GM12878 (cell line): Measurements from ENCODE around the gene TRPV5.

Experiments used
- CTCF ChIP-seq, 3 experiments: IDR thresholded peaks in 2 of 3; conservative IDR thresholded peaks in 1 of 3; 2 replicates each; pipeline ENCODE4 v1.5.1; 2011; ENCODE audit warnings: low read depth in 3 of 3, low read length in 3 of 3, mild to moderate bottlenecking in 3 of 3, control low read depth in 2 of 3, moderate library complexity in 2 of 3, inconsistent platforms in 1 of 3, mixed read lengths in 1 of 3; ENCODE audit not compliant: control insufficient read depth in 2 of 3, insufficient read depth in 1 of 3; ENCODE audit errors: extremely low read depth in 1 of 3
- E2F4 ChIP-seq: IDR thresholded peaks from 2 replicates; pipeline ENCODE4 v1.6.1; 2012; ENCODE audit warnings: low read depth, low read length, improper control_type of control experiment
- EP300 ChIP-seq, 2 experiments: fragments of 150-350 bp in 1 of 2; IDR thresholded peaks; 2 replicates each; pipeline ENCODE4 v1.6.1; 2011 to 2012; ENCODE audit warnings: low read depth in 2 of 2, low read length in 2 of 2, borderline replicate concordance in 1 of 2, improper control_type of control experiment in 1 of 2, inconsistent platforms in 1 of 2; ENCODE audit not compliant: control insufficient read depth in 1 of 2
- MTA2 ChIP-seq: fragments of 450-650 bp; IDR thresholded peaks from 2 replicates; pipeline ENCODE4 v1.6.1; 2016; ENCODE audit warnings: low read depth, mild to moderate bottlenecking, moderate library complexity
- NKRF ChIP-seq: fragments of 450-650 bp; conservative IDR thresholded peaks from 2 replicates; pipeline ENCODE4 v1.6.1; 2017; ENCODE audit warnings: mild to moderate bottlenecking, moderate library complexity
- NR2C2 ChIP-seq: IDR thresholded peaks from 2 replicates; pipeline ENCODE4 v1.6.1; 2011; ENCODE audit warnings: borderline replicate concordance, low read depth; ENCODE audit not compliant: control insufficient read depth, insufficient read length
- PAX5 ChIP-seq: IDR thresholded peaks from 2 replicates; pipeline ENCODE4 v1.6.1; 2011; ENCODE audit warnings: low read depth, low read length, borderline replicate concordance
- POLR2A ChIP-seq: IDR thresholded peaks from 2 replicates; pipeline ENCODE4 v1.6.1; 2011; ENCODE audit warnings: low read depth, mild to moderate bottlenecking, low read length
- POLR2AphosphoS5 ChIP-seq: IDR thresholded peaks from 2 replicates; pipeline ENCODE4 v1.6.1; 2011; ENCODE audit warnings: mild to moderate bottlenecking, low read length, inconsistent platforms
- RFX5 ChIP-seq: IDR thresholded peaks from 2 replicates; pipeline ENCODE4 v1.6.1; 2011; ENCODE audit warnings: low read depth, low read length, improper control_type of control experiment
- SIN3A ChIP-seq: IDR thresholded peaks from 2 replicates; pipeline ENCODE4 v1.6.1; 2012; ENCODE audit warnings: low read depth, low read length, improper control_type of control experiment

- TF ChIP-seq CTCF (IDR thresholded peaks at IDR 0.05 in 2 of 3, conservative IDR thresholded peaks at IDR 0.05 in 1 of 3; ENCODE audit: control insufficient read depth in 2 of 3, extremely low read depth in 1 of 3, insufficient read depth in 1 of 3, low read depth in 3 of 3, low read length in 3 of 3): no peak
- no peak for TF ChIP-seq MTA2
- TF ChIP-seq E2F4: no peak
- no peak for TF ChIP-seq RFX5
- no peak for TF ChIP-seq NR2C2
- TF ChIP-seq EP300 (IDR thresholded peaks at IDR 0.05; ENCODE audit: borderline replicate concordance in 1 of 2, control insufficient read depth in 1 of 2, low read depth in 2 of 2, low read length in 2 of 2): no peak
- no peak for TF ChIP-seq NKRF
- TF ChIP-seq PAX5: no peak
- TF ChIP-seq POLR2AphosphoS5: no peak
- TF ChIP-seq SIN3A: no peak
- TF ChIP-seq POLR2A: no peak
These were observed 15.1 kb upstream of the TRPV5 start for GRCh38 chr7:142948603-142949002.
